Transverse colon (tissue), 4 donors: ENCODE data around the gene SPATA24.
A peak's percentile ranks its signal among the peaks of the same experiment; 100 is the strongest.

Experiments used
- EP300 ChIP-seq: sonication (generic); formaldehyde crosslinking; IDR thresholded peaks from one replicate; pipeline ENCODE4 v1.6.1; 2017; ENCODE audit warnings: antibody characterized with exemption, low read depth
- POLR2A ChIP-seq: fragments of 450-650 bp; IDR thresholded peaks from one replicate; pipeline ENCODE4 v1.6.1; 2016; ENCODE audit warnings: antibody characterized with exemption, mild to moderate bottlenecking, moderate library complexity
- POLR2AphosphoS5 ChIP-seq, 3 donors: sonication (generic); formaldehyde crosslinking; IDR thresholded peaks; one replicate each; pipeline ENCODE4 v1.6.1; 2016; ENCODE audit warnings: antibody characterized with exemption in 3 of 3
- TF ChIP-seq, protein P1 (sequence below), 5 experiments: fragments of 200-600 bp in 3 of 5; fragments of 450-650 bp in 2 of 5; sonication (generic) in 3 of 5; IDR thresholded peaks; 1 replicate in 2 of 5; 2 replicates in 3 of 5; pipeline ENCODE4 v1.5.1; 2016 to 2017; ENCODE audit warnings: antibody characterized with exemption in 5 of 5, inconsistent platforms in 3 of 5, mild to moderate bottlenecking in 2 of 5, moderate library complexity in 1 of 5

GRCh38 chr5:139422307-139422893, 18.5 kb upstream of the SPATA24 start:
- TF ChIP-seq, protein P1, sequence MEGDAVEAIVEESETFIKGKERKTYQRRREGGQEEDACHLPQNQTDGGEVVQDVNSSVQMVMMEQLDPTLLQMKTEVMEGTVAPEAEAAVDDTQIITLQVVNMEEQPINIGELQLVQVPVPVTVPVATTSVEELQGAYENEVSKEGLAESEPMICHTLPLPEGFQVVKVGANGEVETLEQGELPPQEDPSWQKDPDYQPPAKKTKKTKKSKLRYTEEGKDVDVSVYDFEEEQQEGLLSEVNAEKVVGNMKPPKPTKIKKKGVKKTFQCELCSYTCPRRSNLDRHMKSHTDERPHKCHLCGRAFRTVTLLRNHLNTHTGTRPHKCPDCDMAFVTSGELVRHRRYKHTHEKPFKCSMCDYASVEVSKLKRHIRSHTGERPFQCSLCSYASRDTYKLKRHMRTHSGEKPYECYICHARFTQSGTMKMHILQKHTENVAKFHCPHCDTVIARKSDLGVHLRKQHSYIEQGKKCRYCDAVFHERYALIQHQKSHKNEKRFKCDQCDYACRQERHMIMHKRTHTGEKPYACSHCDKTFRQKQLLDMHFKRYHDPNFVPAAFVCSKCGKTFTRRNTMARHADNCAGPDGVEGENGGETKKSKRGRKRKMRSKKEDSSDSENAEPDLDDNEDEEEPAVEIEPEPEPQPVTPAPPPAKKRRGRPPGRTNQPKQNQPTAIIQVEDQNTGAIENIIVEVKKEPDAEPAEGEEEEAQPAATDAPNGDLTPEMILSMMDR (IDR thresholded peaks at IDR 0.05) = peak; percentile 70 to 85 (median 77)
- TF ChIP-seq POLR2A = no peak
- no peak for TF ChIP-seq POLR2AphosphoS5 (IDR thresholded peaks at IDR 0.05)
- TF ChIP-seq EP300 = no peak
